ENCODE results near the gene NOP9. TPM values are rescaled to one million over a fixed set of nuclear protein-coding genes. Genes with fewer than 3 reads are reported as not detected.
A peak's percentile ranks its signal among the peaks of the same experiment; 100 is the strongest.

Gene NOP9
- total RNA-seq, 1 donor from 2014 or later: 21.4 TPM

GRCh38 chr14:24329736-24330135 is 30.1 kb downstream of the NOP9 start:
- peak; percentile 89 for DNase-seq
- no peak for TF ChIP-seq CTCF (IDR thresholded peaks at IDR 0.05)
- ATAC-seq: peak; percentile 70
- Histone ChIP-seq H3K27ac (peak overlapping the region; percentile 51), H3K4me3 (no peak overlapping the region), H3K36me3 (no peaks in the 10 kb centered on the region), H3K4me1 (peaks cover 59% of the 10 kb centered on the region), H3K27me3 (peaks cover 7% of the 10 kb centered on the region), H3K9me3 (no peaks in the 10 kb centered on the region)
- intact Hi-C loops (cut with DNase I): loop anchor here (5.0 kb wide), 1 partner anchor 103 kb away; no protein-coding TSS in a partner anchor

- H3K4me3 ChIP-seq: no peak overlapping the region
- intact Hi-C loops (cut with DNase I): loop anchor here (5.0 kb wide), 1 partner anchor 101 kb away; no protein-coding TSS in a partner anchor
- peaks cover 10% of the 10 kb centered on the region for H3K27me3 ChIP-seq
- H3K36me3 ChIP-seq: no peaks in the 10 kb centered on the region
- TF ChIP-seq CTCF (IDR thresholded peaks at IDR 0.05): no peak
- no peak overlapping the region for H3K27ac ChIP-seq
- DNase-seq (no peak), ATAC-seq (no peak)
- H3K9me3 ChIP-seq: no peaks in the 10 kb centered on the region
- H3K4me1 ChIP-seq: peaks cover 70% of the 10 kb centered on the region
Observed at GRCh38 chr14:24330973-24331674, 31.5 kb downstream of the NOP9 start.

- Histone ChIP-seq H3K4me3 (no peak overlapping the region), H3K36me3 (no peaks in the 10 kb centered on the region), H3K27me3 (peaks cover 10% of the 10 kb centered on the region), H3K4me1 (peaks cover 72% of the 10 kb centered on the region), H3K9me3 (no peaks in the 10 kb centered on the region), H3K27ac (no peak overlapping the region)
- no peak for TF ChIP-seq CTCF (IDR thresholded peaks at IDR 0.05)
- DNase-seq (no peak), ATAC-seq (no peak)
- intact Hi-C loops (cut with DNase I): loop anchor here (5.0 kb wide), 1 partner anchor 101 kb away; no protein-coding TSS in a partner anchor
Observed at GRCh38 chr14:24331731-24332267, 32.1 kb downstream of the NOP9 start.

- Histone ChIP-seq H3K27me3 (peaks cover 10% of the 10 kb centered on the region), H3K4me3 (peak overlapping the region; percentile 37), H3K4me1 (peaks cover 67% of the 10 kb centered on the region), H3K9me3 (no peaks in the 10 kb centered on the region), H3K27ac (no peak overlapping the region), H3K36me3 (no peaks in the 10 kb centered on the region)
- peak; percentile 73 for ATAC-seq
- intact Hi-C loops (cut with DNase I): loop anchor here (5.0 kb wide), 1 partner anchor 100 kb away; no protein-coding TSS in a partner anchor
- peak; percentile 75 for TF ChIP-seq CTCF (IDR thresholded peaks at IDR 0.05)
- peak; percentile 82 for DNase-seq
Observed at GRCh38 chr14:24332268-24332993, 32.8 kb downstream of the NOP9 start.

- H3K27me3 ChIP-seq: peaks cover 10% of the 10 kb centered on the region
Observed at GRCh38 chr14:24334431-24335291, 35.0 kb downstream of the NOP9 start, which contains the start of gene ADCY4. TSS of gene ADCY4 (minus strand) at chr14:24335071. CDS start at chr14:24334652, 419 bp downstream.

More at GRCh38 chr14:24334431-24335291, 35.0 kb downstream of the NOP9 start, which contains the start of gene ADCY4:
- DNase-seq (no peak), ATAC-seq (no peak)
- Histone ChIP-seq H3K9me3 (no peaks in the 10 kb centered on the region), H3K4me3 (peak within 1 kb of the TSS; percentile 51), H3K4me1 (peaks cover 65% of the 10 kb centered on the region), H3K36me3 (no peaks in the 10 kb centered on the region), H3K27ac (peak within 1 kb of the TSS; percentile 79)
- intact Hi-C loops (cut with DNase I): loop anchor here (5.0 kb wide), 1 partner anchor 98 kb away; no protein-coding TSS in a partner anchor
- TF ChIP-seq CTCF (IDR thresholded peaks at IDR 0.05): no peak
